ENCODE data around the gene FBXO5.

GRCh38 chr6:153013438-153013837, 30.6 kb upstream of the FBXO5 start:
- TF ChIP-seq CTCF (IDR thresholded peaks at IDR 0.05) (no peak), POLR2A (IDR thresholded peaks at IDR 0.05) (no peak), EP300 (IDR thresholded peaks at IDR 0.05) (no peak)
